Stomach (tissue), 9 donors: ENCODE results near the gene PSMD13. TPM values are rescaled to one million over a fixed set of nuclear protein-coding genes. Genes with fewer than 3 reads are reported as not detected.

Experiments used
- DNase-seq, 2 donors: peaks; one replicate each; pipeline versions ENCODE4 v3.0.0 to v3.0.0-alpha.2; 2013 to 2019
- H3K27ac ChIP-seq, 5 donors: fragments of 200-600 bp in 4 of 5; sonication (generic) in 4 of 5; one replicate each; pipeline ENCODE4 v1.5.1; 2013 to 2019; ENCODE audit warnings: mild to moderate bottlenecking in 1 of 5, moderate library complexity in 1 of 5
- H3K27me3 ChIP-seq, 3 donors: fragments of 200-600 bp; sonication (generic); one replicate each; pipeline ENCODE4 v1.5.1; 2017 to 2019; ENCODE audit warnings: mixed run types in 1 of 3
- H3K36me3 ChIP-seq, 4 donors: fragments of 200-600 bp; sonication (generic); 1 replicate in 3 of 4; 2 replicates in 1 of 4; pipeline ENCODE4 v1.5.1; 2016 to 2019
- H3K4me1 ChIP-seq, 4 donors: fragments of 200-600 bp; sonication (generic); one replicate each; pipeline ENCODE4 v1.5.1; 2016 to 2019
- H3K4me3 ChIP-seq, 4 donors: fragments of 200-600 bp; sonication (generic) in 3 of 4; one replicate each; pipeline ENCODE4 v1.5.1; 2016 to 2019; ENCODE audit warnings: mild to moderate bottlenecking in 1 of 4
- H3K9me3 ChIP-seq, 4 donors: fragments of 200-600 bp; sonication (generic); one replicate each; pipeline ENCODE4 v1.5.1; 2016 to 2019
- CTCF ChIP-seq, 7 experiments: fragments of 450-650 bp in 4 of 7; fragments of 200-600 bp in 3 of 7; sonication (generic) in 3 of 7; IDR thresholded peaks; one replicate each; pipeline ENCODE4 v1.5.1; 2016 to 2019; ENCODE audit warnings: antibody characterized with exemption in 7 of 7, control low read depth in 2 of 7, mild to moderate bottlenecking in 1 of 7
- EP300 ChIP-seq: sonication (generic); formaldehyde crosslinking; IDR thresholded peaks from one replicate; pipeline ENCODE4 v1.6.1; 2017; ENCODE audit warnings: antibody characterized with exemption
- POLR2A ChIP-seq, 4 donors: fragments of 450-650 bp; IDR thresholded peaks; one replicate each; pipeline ENCODE4 v1.6.1; 2016; ENCODE audit warnings: antibody characterized with exemption in 4 of 4, control low read depth in 2 of 4, mild to moderate bottlenecking in 1 of 4, moderate library complexity in 1 of 4
- POLR2AphosphoS5 ChIP-seq, 3 donors: sonication (generic); formaldehyde crosslinking; IDR thresholded peaks; one replicate each; pipeline ENCODE4 v1.6.1; 2016; ENCODE audit warnings: antibody characterized with exemption in 3 of 3
- WGBS, 5 donors: extraction: QIAGEN DNeasy Blood & Tissue Kit in 3 of 5; methylation state at CpG; one replicate each; pipeline versions ENCODE4 v1.1.5 to v1.1.7; 2013 to 2018; 5-methylcytosine and 5-hydroxymethylcytosine counted together
- intact Hi-C: fragments of 100-400 bp; cut with DNase I; formaldehyde crosslinking; loops from one replicate; pipeline ENCODE4 v1.15.1; 2023; ENCODE audit warnings: low total_unique reads
- polyA plus RNA-seq, 3 donors: library from polyadenylated mRNA; stranded (reverse); fragments of 200-250 nt; gene quantifications; one replicate each; pipeline ENCODE4 v1.2.3, GENCODE V29; 2013
- total RNA-seq, 5 donors: library from RNA; depleted of rRNA; stranded (reverse); fragments of >200 nt; gene quantifications; one replicate each; pipeline versions ENCODE4 v1.1.0 to v1.2.3, GENCODE V29; 2014 to 2016
- donor health status: healthy with polysubstance abuse.
- donor health status: Bipolar disorder and iron deficiency.
- donor health status: healthy.

The PSMD13 gene
- total and polyA plus RNA-seq, 8 donors = 36.2 to 132 (median 111) TPM

GRCh38 chr11:293271-293851 lies 56.6 kb downstream of the PSMD13 start:
- TF ChIP-seq CTCF (IDR thresholded peaks at IDR 0.05) (no peak), POLR2AphosphoS5 (IDR thresholded peaks at IDR 0.05) (no peak), POLR2A (IDR thresholded peaks at IDR 0.05) (no peak), EP300 (no peak)
- Histone ChIP-seq H3K36me3 (peaks cover 0 to 42% (median 33%) of the 10 kb centered on the region in 4 donors), H3K27me3 (peaks cover 0 to 23% (median 8%) of the 10 kb centered on the region in 3 donors), H3K27ac (no peak overlapping the region), H3K4me3 (no peak overlapping the region), H3K4me1 (peaks cover 0 to 33% (median 28%) of the 10 kb centered on the region in 4 donors), H3K9me3 (no peaks in the 10 kb centered on the region)
- WGBS, 5 donors = 87 to 93% (median 91%) methylated on average over 17 to 18 of the region's 18 CpGs
- no peak for DNase-seq
- intact Hi-C loops = no loop called here

GRCh38 chr11:293852-294661 lies 57.3 kb downstream of the PSMD13 start:
- intact Hi-C loops = no loop called here
- TF ChIP-seq CTCF (IDR thresholded peaks at IDR 0.05) (no peak), EP300 (no peak), POLR2A (IDR thresholded peaks at IDR 0.05) (no peak), POLR2AphosphoS5 (IDR thresholded peaks at IDR 0.05) (no peak)
- Histone ChIP-seq H3K27me3 (peaks cover 4 to 30% (median 15%) of the 10 kb centered on the region in 3 donors), H3K27ac (no peak overlapping the region), H3K4me1 (peaks cover 0 to 28% (median 25%) of the 10 kb centered on the region in 4 donors), H3K9me3 (no peaks in the 10 kb centered on the region), H3K36me3 (peaks cover 0 to 42% (median 33%) of the 10 kb centered on the region in 4 donors), H3K4me3 (no peak overlapping the region)
- WGBS, 5 donors = 85 to 91% (median 89%) methylated on average over 9 to 27 of the region's 27 CpGs
- DNase-seq = no peak

GRCh38 chr11:294780-295179 lies 58.0 kb downstream of the PSMD13 start:
- H3K4me3 ChIP-seq = no peak overlapping the region
- H3K27me3 ChIP-seq = peaks cover 9 to 37% (median 22%) of the 10 kb centered on the region in 3 donors
- H3K4me1 ChIP-seq = peaks cover 0 to 24% (median 17%) of the 10 kb centered on the region in 4 donors
- 91 to 92% (median 91%) methylated on average over 16 of the region's 16 CpGs; no CpG with 5 or more reads in 1 of the 5 donors for WGBS, 5 donors
- TF ChIP-seq POLR2AphosphoS5 (IDR thresholded peaks at IDR 0.05) = no peak
- TF ChIP-seq CTCF (IDR thresholded peaks at IDR 0.05) = no peak
- TF ChIP-seq POLR2A (IDR thresholded peaks at IDR 0.05) = no peak
- no peak for TF ChIP-seq EP300
- no peak for DNase-seq
- no peak overlapping the region for H3K27ac ChIP-seq
- intact Hi-C loops = no loop called here
- peaks cover 0 to 42% (median 33%) of the 10 kb centered on the region in 4 donors for H3K36me3 ChIP-seq
- H3K9me3 ChIP-seq = no peaks in the 10 kb centered on the region

GRCh38 chr11:295351-296170 lies 58.8 kb downstream of the PSMD13 start:
- Histone ChIP-seq H3K9me3 (no peaks in the 10 kb centered on the region), H3K4me3 (no peak overlapping the region), H3K27me3 (peaks cover 12 to 45% (median 30%) of the 10 kb centered on the region in 3 donors), H3K4me1 (peaks cover 0 to 23% (median 9%) of the 10 kb centered on the region in 4 donors), H3K36me3 (peaks cover 0 to 42% (median 33%) of the 10 kb centered on the region in 4 donors), H3K27ac (no peak overlapping the region)
- no peak for DNase-seq
- WGBS, 5 donors = 77 to 85% (median 83%) methylated on average over 23 to 26 of the region's 26 CpGs
- TF ChIP-seq CTCF (IDR thresholded peaks at IDR 0.05) = no peak
- no peak for TF ChIP-seq POLR2AphosphoS5 (IDR thresholded peaks at IDR 0.05)
- no peak for TF ChIP-seq POLR2A (IDR thresholded peaks at IDR 0.05)
- no peak for TF ChIP-seq EP300
- intact Hi-C loops = no loop called here
